Activated CD8-positive, alpha-beta T cell treated with anti-CD3 and anti-CD28 coated beads for 36 hours (primary cell): ENCODE measurements around the gene VRTN. TPM values are rescaled to one million over a fixed set of nuclear protein-coding genes. Genes with fewer than 3 reads are reported as not detected.

Source experiments
- ATAC-seq: fragments of 200-7000 bp; cut with Tn5 transposase; one replicate; pipeline ENCODE4 v1.10.0; 2021; ENCODE audit warnings: mild to moderate bottlenecking, moderate library complexity
- CTCF ChIA-PET: fragments of 350-600 bp; sonication (Branson Sonifier 250); formaldehyde crosslinking; loops from one replicate; lab custom pipeline; 2021; ENCODE audit warnings: antibody characterized with exemption; lab: Charles Lee
- POLR2A ChIA-PET: fragments of 350-600 bp; sonication (Branson Sonifier 250); formaldehyde crosslinking; loops from one replicate; lab custom pipeline; 2021; ENCODE audit warnings: antibody characterized with exemption; lab: Charles Lee
- DNase-seq: peaks from one replicate; pipeline ENCODE4 v3.0.0-alpha.2; 2020
- H3K27ac Mint-ChIP-seq: one replicate; pipeline ENCODE4 v1.8.0; 2021; ENCODE audit warnings: mild to moderate bottlenecking, mixed read lengths
- H3K27me3 Mint-ChIP-seq: one replicate; pipeline ENCODE4 v1.8.0; 2021; ENCODE audit warnings: mixed read lengths
- H3K36me3 Mint-ChIP-seq: one replicate; pipeline ENCODE4 v1.8.0; 2021; ENCODE audit warnings: low read depth, mixed read lengths
- H3K4me1 Mint-ChIP-seq: one replicate; pipeline ENCODE4 v1.8.0; 2021; ENCODE audit warnings: low read depth, mixed read lengths
- H3K4me3 Mint-ChIP-seq: one replicate; pipeline ENCODE4 v1.8.0; 2021; ENCODE audit warnings: mild to moderate bottlenecking, moderate library complexity, mixed read lengths
- H3K9me3 Mint-ChIP-seq: one replicate; pipeline ENCODE4 v1.8.0; 2021; ENCODE audit warnings: mixed read lengths
- intact Hi-C: fragments of 100-400 bp; cut with micrococcal nuclease; formaldehyde crosslinking; loops from one replicate; pipeline ENCODE4 v1.10.0; 2022
- total RNA-seq, 2 experiments: library from RNA; stranded (reverse); gene quantifications; one replicate each; pipeline ENCODE4 v1.2.3, GENCODE V29; 2021
- TF ChIP-seq, protein P1 (sequence below): fragments of 200-600 bp; IDR thresholded peaks from one replicate; pipeline ENCODE4 v1.8.0; 2022; ENCODE audit warnings: antibody characterized with exemption, mild to moderate bottlenecking

The VRTN gene
- total RNA-seq, 2 experiments from 2014 or later: not detected

GRCh38 chr14:74333909-74334308, 14.4 kb upstream of the VRTN start:
- TF ChIP-seq, protein P1, sequence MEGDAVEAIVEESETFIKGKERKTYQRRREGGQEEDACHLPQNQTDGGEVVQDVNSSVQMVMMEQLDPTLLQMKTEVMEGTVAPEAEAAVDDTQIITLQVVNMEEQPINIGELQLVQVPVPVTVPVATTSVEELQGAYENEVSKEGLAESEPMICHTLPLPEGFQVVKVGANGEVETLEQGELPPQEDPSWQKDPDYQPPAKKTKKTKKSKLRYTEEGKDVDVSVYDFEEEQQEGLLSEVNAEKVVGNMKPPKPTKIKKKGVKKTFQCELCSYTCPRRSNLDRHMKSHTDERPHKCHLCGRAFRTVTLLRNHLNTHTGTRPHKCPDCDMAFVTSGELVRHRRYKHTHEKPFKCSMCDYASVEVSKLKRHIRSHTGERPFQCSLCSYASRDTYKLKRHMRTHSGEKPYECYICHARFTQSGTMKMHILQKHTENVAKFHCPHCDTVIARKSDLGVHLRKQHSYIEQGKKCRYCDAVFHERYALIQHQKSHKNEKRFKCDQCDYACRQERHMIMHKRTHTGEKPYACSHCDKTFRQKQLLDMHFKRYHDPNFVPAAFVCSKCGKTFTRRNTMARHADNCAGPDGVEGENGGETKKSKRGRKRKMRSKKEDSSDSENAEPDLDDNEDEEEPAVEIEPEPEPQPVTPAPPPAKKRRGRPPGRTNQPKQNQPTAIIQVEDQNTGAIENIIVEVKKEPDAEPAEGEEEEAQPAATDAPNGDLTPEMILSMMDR: no peak
- CTCF ChIA-PET: no interaction called here
- no peaks in the 10 kb centered on the region for H3K36me3 Mint-ChIP-seq

DNA sequence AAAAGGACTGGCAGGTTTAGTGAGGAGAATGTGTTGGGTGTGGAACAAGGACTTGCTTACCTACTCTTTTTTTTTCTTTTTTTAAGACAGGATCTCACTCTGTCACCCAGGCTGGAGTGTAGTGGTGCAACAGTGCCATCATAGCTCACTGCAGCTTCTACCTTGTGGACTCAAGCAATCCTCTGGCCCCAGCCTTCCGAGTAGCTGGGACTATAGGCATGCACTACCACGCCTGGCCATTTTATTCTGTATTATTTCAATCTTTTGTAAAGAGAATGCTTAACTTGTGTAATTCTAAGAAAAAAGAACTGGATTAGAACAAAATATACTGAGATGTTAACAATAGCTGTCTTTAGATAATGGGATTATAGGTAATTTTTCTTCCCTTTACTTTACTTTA, 1.9 kb upstream of the VRTN start:
- ChIA-PET POLR2A (interaction anchor here (0.6 kb wide), 1 partner anchor 1555 kb away, joined by 3 read pairs; no protein-coding TSS in a partner anchor), CTCF (interaction anchor here (0.7 kb wide), 1 partner anchor 21 kb away, joined by 3 read pairs; no protein-coding TSS in a partner anchor)
- intact Hi-C loops: no loop called here
- Mint-ChIP-seq H3K4me1 (no peaks in the 10 kb centered on the region), H3K27ac (no peak overlapping the region), H3K9me3 (no peaks in the 10 kb centered on the region), H3K36me3 (no peaks in the 10 kb centered on the region), H3K27me3 (peaks cover 2% of the 10 kb centered on the region), H3K4me3 (no peak overlapping the region)
- TF ChIP-seq, protein P1: no peak
- ATAC-seq (no peak), DNase-seq (no peak)

More at GRCh38 chr14:74333909-74334308, 14.4 kb upstream of the VRTN start:
- Mint-ChIP-seq H3K4me3 (no peak overlapping the region), H3K9me3 (no peaks in the 10 kb centered on the region), H3K4me1 (no peaks in the 10 kb centered on the region), H3K27me3 (peaks cover 5% of the 10 kb centered on the region), H3K27ac (no peak overlapping the region)
- no peak for DNase-seq
- ATAC-seq: no peak
- POLR2A ChIA-PET: no interaction called here
- intact Hi-C loops: no loop called here

DNA sequence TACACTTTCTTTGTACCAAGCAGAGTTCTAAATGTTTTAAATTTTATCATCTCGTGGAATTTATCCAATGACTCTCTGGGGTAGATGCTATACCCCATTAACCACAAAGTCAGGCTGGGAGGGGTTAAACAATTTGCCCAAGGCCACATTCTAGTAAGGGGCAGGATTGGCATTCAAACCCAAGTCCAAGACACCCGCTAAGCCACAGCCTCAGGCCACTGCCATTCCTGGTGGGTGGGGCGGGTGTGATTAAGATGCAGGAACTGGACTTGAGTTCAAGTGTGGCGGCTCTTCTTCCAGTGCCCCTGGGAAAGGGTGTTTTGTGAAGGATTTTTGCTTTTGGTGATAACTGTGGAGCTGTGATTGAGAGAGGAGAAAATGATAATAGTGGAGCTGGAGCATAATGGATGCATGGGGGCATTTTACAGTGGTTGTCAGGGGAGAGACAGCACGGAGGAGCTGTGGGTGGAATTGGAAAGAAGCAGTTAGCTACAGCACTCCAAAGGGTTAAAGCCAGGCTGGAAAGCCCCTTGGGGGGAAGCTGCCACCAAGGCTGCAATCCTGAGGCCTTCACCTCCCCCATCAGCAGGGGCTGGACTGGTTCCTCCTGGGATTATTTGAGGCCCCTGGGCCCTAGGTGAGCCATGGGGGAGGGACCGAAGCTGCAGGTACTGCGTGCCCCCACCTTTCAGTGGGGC, 1.0 kb upstream of the VRTN start:
- POLR2A ChIA-PET: no interaction called here
- H3K4me1 Mint-ChIP-seq: no peaks in the 10 kb centered on the region
- H3K4me3 Mint-ChIP-seq: no peak overlapping the region
- TF ChIP-seq, protein P1: no peak
- H3K27ac Mint-ChIP-seq: no peak overlapping the region
- H3K9me3 Mint-ChIP-seq: no peaks in the 10 kb centered on the region
- intact Hi-C loops: no loop called here
- DNase-seq: no peak
- H3K36me3 Mint-ChIP-seq: no peaks in the 10 kb centered on the region
- no peak for ATAC-seq
- H3K27me3 Mint-ChIP-seq: peaks cover 2% of the 10 kb centered on the region
- CTCF ChIA-PET: interaction anchor here (0.8 kb wide), 1 partner anchor 12 kb away, joined by 3 read pairs; no protein-coding TSS in a partner anchor

GRCh38 chr14:74347795-74348100, 523 bp upstream of the VRTN start:
- Mint-ChIP-seq H3K9me3 (no peaks in the 10 kb centered on the region), H3K4me3 (no peak overlapping the region), H3K4me1 (no peaks in the 10 kb centered on the region), H3K27ac (no peak overlapping the region), H3K36me3 (no peaks in the 10 kb centered on the region), H3K27me3 (peaks cover 5% of the 10 kb centered on the region)
- TF ChIP-seq, protein P1: no peak
- DNase-seq (no peak), ATAC-seq (no peak)
- ChIA-PET POLR2A (no interaction called here), CTCF (interaction anchor here (0.8 kb wide), 1 partner anchor 12 kb away, joined by 3 read pairs; no protein-coding TSS in a partner anchor)
- intact Hi-C loops: no loop called here

DNA sequence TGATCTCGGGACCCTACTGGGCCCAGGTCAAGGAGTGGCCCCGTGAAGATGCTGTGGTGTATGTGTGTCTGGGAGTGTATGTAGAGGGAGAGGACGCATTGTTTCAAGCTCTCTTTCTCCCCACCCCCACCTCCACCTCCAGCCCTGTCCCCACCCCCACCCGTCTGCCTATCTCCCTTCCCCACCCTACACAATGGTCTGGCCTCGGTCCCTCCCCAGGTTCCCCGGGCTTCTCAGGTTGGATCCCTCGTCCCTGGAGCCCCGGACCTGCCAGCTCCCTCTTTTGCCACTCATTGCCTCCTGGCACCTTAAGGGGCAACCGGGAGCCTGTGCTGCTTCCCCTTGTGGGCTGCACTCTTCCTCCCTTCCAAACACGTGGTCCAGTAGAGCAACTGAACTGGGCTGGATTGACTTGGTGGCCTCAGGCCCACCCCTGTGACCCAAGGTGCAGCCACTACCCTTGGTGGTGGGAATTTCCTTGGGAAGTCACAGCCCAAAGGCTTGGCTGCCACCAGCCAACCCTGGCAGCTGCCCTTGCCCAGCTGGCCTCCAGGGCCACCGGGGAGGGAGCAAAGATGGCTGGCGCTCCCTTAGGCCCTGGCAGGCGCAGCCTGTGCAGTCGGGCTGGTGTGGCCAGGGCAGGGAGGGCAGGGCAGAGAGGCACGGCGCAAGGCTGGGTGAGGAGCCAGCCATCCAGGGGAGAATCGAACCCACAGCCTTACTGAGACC, 628 bp downstream of the VRTN start:
- DNase-seq (no peak), ATAC-seq (no peak)
- H3K9me3 Mint-ChIP-seq: no peaks in the 10 kb centered on the region
- H3K4me3 Mint-ChIP-seq: no peak overlapping the region
- TF ChIP-seq, protein P1: no peak
- H3K36me3 Mint-ChIP-seq: no peaks in the 10 kb centered on the region
- no peaks in the 10 kb centered on the region for H3K4me1 Mint-ChIP-seq
- peaks cover 3% of the 10 kb centered on the region for H3K27me3 Mint-ChIP-seq
- ChIA-PET CTCF (no interaction called here), POLR2A (no interaction called here)
- no peak overlapping the region for H3K27ac Mint-ChIP-seq
- intact Hi-C loops: no loop called here
